Tibial nerve (tissue), 4 donors: ENCODE measurements around the gene PIP. TPM values are rescaled to one million over a fixed set of nuclear protein-coding genes. Genes with fewer than 3 reads are reported as not detected.

ENCODE experiments used
- total RNA-seq, 4 donors: library from RNA; depleted of rRNA; stranded (reverse); fragments of >200 nt; gene quantifications; one replicate each; pipeline ENCODE4 v1.1.0, GENCODE V29; 2016

PIP gene
- total RNA-seq, 4 donors from 2014 or later, result not detected

Other genes starting within 250 kb of the PIP start
- gene TRPV6, start 246.3 kb upstream of the PIP start, total RNA-seq, result under 1 TPM in 3 of 4 donors, not detected in 1; under 0.01 to 0.78 (median under 0.01) TPM
- under 1 TPM in 2 of 4 donors, not detected in 2; 0.20 to 0.21 TPM for gene TRPV5, start 198.3 kb upstream of the PIP start, total RNA-seq
- not detected for gene LLCFC1, start 192.6 kb upstream of the PIP start, total RNA-seq
- gene KEL, start 169.7 kb upstream of the PIP start, total RNA-seq, result under 1 TPM; 0.59 to 0.87 (median 0.61) TPM
- under 1 TPM in 2 of 4 donors, not detected in 2; 0.44 to 0.78 TPM for gene OR9A2, start 104.9 kb upstream of the PIP start, total RNA-seq
- not detected for gene OR6V1, start 79.7 kb upstream of the PIP start, total RNA-seq
- not detected for gene TAS2R39, start 51.3 kb downstream of the PIP start, total RNA-seq
- gene TAS2R40, start 90.0 kb downstream of the PIP start, total RNA-seq, result not detected
- 100 to 1,000 TPM; 149 to 202 (median 161) TPM for gene GSTK1, start 131.4 kb downstream of the PIP start, total RNA-seq
- 10 to 100 TPM in 1 of 4 donors, 1 to 10 TPM in 3; 2.1 to 12.0 (median 6.4) TPM for gene TMEM139, start 152.9 kb downstream of the PIP start, total RNA-seq
- gene CASP2, start 156.3 kb downstream of the PIP start, total RNA-seq, result 10 to 100 TPM; 18.4 to 25.2 (median 21.3) TPM
- not detected for gene CLCN1, start 184.0 kb downstream of the PIP start, total RNA-seq
- 1 to 10 TPM; 1.2 to 9.0 (median 1.5) TPM for gene FAM131B, start 230.6 kb downstream of the PIP start, total RNA-seq
- gene ZYX, start 249.3 kb downstream of the PIP start, total RNA-seq, result 10 to 100 TPM; 57.5 to 96.9 (median 72.7) TPM